GM18870 (cell line): Measurements from ENCODE around the gene CREB3L4.
"Not testable (repeated sequence)": the region's sequence is repeated elsewhere in the genome, so short reads cannot be mapped to it uniquely, and the experiment has no call there.

ENCODE experiments used
- ATAC-seq: cut with Tn5 transposase; IDR thresholded peaks from one replicate; pipeline ENCODE4 v1.9.1; 2021; ENCODE audit warnings: moderate library complexity; ENCODE audit not compliant: unreplicated experiment

CREB3L4 gene

DNA sequence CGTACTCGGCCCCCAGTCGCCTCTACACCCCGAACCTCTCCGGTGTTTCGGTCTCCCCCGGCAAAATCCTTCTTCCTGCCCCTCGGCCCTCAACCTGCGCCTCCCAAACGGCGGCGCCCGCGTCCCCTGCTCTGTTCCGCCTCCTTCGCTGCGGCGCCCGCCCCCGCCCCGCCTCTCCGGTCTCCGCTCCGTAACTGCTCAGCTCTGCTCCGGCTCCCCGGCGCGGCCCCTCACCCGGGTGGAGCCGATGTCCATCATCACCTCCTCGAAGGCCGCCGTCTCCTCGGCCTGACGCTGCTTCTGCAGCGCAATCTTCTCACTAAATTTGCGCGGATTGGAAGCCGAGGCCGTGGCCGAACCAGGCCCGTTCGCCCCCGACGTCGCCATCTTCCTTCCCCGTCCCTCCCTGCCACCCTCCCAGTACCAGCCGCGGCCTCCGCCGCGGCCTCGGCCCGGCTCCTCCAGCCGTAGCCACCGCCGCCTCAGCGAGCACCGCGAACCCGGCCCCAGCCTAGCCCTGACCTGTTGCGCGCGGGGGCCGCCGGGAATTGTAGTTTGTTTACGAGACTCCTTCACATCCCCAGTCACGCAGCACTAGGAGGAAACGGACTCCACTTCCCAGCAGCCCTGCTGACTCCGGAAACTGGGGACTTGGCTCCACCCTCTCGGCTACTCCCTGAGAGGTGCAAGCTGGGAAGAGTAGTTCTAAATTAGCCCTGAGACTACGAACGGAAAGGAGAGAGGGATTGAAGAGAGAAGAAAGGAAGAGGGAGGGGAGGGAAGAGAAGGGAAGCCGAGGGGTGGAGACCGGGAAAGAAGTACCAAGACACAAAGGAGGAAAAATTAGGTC, 9.4 kb upstream of the CREB3L4 start, which contains the start of gene CRTC2:
Gene CRTC2 (minus strand): TSS at position 502 of the 850 bp plus-strand sequence. CDS start 115 bp downstream, at position 387.
- ATAC-seq: peak; percentile 72

DNA sequence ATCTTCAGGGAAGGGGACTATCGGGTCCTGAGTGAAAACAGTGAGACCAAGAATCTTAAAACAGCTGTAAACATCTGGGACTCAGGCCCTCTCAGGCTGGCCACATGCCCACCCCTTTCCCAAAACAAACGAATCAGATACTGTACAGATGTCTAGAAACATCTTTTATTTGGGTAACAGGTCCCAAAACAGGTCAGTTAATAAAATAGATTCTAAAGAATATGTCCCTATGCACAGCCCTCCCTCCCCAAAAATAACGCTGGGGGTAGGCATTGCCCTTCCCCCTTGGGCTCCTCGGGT, 8.8 kb upstream of the CREB3L4 start:
- ATAC-seq: peak; percentile 9

DNA sequence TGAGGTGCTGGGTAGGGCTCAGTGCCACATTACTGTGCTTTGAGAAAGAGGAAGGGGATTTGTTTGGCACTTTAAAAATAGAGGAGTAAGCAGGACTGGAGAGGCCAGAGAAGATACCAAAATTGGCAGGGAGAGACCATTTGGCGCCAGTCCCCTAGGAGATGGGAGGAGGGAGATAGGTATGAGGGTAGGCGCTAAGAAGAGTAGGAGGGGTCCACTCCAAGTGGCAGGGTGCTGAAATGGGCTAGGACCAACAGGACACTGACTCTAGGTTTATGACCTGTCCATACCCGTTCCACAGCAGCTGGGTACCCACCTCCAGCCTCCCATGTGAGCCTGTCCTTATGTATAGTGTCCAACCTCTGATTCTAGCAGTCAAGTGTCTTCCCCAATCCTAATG, 8.2 kb upstream of the CREB3L4 start:
- ATAC-seq: no peak

DNA sequence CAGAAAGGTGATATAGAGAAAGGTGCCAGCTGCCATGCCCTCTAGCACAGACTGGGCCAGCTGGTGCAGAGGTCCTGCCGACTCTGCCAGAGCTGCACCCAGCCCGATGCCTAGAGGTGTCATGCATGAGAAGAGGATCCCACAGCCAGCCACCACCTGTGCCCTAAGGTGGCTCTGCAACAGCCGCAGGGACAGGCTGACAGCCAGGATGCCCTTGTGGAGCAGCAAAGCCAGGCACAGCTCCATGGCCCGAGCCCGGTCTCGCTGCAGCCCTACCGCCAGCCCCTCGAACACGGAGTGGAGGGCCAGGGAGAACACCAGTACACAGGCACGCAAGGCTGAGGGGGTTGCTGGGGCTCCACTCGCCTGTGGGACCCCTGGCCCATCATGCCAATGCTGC, 7.5 kb upstream of the CREB3L4 start:
- ATAC-seq: no peak

DNA sequence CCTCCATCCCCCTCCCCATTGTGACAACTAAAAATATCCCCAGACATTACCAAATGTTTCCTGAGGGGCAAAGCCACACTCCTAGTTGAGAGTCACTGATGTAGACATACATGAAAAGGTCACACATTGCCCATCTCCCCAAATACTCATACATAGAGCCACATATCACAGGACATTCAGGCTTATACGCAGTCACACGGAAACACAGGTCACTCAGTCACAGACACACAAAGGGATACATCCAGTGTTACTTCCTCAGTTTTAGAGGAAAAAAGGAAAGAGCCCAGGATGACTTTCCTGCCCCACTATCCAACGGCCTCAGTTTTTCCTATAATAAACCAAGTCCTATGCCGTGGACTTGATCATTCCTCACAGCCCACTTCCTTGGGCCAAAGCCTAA, 6.3 kb upstream of the CREB3L4 start:
- ATAC-seq: no peak

DNA sequence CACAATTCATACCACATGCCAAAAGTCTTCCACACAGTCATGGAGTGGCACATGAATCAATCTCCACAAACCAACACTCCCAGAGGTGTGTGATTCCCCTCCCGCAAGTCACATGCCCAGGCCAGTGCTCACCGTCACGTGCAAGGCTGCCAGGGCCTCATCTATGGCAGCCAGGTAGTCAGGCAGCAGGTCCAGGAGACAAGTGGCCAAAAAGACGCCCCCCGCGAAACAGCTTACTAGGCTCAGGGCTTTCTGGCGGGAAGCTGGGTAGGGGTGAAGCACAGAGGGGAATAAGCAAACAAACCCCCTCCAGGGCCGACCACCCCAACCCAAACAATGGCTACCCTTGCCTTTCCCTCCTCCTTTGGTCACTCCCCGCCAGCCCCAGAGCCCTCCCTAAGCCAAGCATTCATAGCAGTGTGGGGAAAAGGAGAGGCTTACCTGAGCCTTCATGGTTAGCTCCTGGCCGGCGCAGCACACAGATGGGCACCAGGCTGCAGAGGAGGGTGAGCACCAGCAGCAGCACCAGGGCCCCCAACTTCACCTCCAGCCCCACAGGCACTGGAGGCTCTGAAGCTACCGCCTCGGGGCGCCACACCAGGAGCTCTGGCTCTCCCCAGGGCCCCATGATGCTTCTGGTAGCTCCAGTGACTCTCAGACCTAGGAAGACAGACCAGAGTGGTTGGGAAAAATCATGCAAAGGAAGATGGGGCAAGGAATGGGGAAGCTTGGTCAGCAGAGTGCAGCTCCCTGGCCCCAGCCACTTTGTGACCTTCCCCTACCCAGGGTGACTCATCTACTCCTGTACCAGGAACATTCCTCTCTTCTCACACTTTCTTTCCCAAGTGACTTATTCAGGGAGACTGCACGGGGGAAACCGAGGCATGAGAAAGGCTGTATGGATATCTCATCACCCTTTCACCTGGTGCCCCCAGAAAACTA, 5.3 kb upstream of the CREB3L4 start:
- no peak for ATAC-seq

DNA sequence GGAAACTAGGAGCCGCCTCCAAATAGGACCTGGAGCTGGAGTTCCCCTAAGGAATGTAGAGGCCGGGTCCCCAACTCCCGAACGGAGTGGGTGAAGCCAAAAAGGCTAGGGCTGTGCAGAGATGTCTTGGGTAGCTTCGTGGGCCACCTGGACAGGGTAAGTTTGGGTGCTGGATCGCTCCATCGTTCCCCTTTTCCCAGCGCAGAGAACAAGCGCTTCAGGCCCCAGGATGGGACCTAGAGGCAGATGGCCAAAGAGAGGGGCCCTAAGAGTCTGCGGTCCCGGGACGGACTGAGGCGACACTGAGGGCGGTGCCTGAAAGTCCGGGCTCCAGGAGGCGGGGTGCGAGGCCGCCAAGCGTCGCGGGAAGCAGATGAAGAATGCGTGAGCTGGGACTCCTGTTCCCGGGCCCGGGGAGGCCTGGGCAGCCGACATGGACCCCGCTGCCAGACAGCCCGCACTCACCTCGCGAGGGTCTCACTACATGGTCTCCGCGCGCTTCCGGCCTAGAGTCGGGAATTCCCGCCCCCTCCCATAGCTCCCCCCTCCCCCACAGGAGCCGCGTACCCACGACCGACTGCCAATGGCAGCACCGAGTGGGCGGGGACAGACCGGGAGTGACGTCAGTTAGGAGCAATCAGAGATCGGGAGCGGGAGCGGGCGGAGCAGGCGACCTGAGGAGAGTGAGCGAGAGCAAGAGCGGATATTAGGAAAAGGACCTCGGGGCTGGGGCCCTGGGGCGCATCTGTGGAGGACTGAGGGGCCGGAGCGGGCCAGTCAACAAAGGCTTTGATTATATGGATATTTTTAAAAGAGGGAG, 4.5 kb upstream of the CREB3L4 start, which contains the start of gene SLC39A1:
Gene SLC39A1 (minus strand): TSS at position 508 of the 820 bp plus-strand sequence. CDS start 822 bp downstream, outside the sequence.
- peak; percentile 44 for ATAC-seq

DNA sequence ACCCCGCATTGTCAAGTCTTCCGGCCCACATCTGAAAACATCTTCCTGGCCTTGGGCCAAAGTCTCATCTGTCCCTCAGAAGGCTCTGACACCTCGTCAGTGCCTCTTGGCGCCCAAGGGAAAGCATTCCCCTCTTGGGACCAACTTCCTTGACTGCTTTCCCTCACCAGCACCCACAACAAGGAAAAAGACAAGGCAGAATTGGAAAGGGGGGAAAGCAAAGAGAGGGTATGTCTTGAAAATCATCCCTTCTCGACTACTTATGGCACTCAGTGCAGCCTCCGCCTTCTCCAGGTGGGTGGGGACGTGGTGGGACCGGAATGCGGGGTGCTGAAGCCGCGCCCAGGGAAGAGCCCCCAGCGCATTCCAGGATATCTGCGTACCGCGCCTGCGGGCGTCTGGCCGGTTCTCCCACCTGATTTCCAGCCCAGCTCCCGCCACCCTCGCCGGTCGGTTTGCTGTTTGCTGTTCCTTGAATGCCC, 3.8 kb upstream of the CREB3L4 start:
- no peak for ATAC-seq

DNA sequence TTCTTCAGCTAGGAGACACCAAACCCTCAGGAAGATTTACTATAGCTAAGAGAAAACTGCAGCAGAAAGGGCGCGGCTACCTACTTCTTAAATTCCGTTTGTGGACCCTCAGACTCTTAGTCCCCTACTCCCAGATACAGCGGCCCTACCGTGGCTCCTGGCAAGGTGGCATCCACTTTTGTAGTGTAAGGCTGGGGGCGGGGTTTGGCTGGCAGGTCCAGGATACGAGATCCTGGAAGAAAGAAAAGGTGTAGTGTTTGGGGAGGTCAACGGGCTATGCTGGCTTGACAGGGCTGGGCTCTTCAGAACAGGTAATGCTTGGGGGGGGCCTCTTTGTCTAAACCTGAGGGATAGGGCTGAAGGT, 280 bp downstream of the CREB3L4 start:
- no peak for ATAC-seq

DNA sequence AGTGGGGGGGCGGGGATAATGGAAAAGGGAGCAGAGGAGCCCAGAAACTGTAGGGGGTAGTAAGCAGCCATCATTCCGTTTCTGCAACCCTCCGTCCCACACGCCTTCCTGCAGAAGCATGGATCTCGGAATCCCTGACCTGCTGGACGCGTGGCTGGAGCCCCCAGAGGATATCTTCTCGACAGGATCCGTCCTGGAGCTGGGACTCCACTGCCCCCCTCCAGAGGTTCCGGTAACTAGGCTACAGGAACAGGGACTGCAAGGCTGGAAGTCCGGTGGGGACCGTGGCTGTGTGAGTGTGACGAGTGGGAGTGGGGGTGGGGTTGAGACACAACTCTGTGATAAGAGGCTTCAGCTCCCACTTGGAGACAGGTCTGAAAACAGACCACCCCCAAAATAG, 706 bp downstream of the CREB3L4 start:
- ATAC-seq: no peak

DNA sequence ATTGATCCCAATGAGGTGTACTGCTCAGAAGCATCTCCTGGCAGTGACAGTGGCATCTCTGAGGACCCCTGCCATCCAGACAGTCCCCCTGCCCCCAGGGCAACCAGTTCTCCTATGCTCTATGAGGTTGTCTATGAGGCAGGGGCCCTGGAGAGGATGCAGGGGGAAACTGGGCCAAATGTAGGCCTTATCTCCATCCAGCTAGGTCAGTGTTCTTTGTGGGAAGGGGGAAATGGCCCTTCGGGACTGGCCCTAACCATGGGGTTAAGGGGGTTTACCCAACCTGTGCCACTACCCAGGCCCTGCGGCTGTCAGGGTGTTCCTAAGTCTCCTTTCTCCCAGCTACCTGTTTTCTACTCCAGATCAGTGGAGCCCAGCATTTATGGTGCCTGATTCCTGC, 1.3 kb downstream of the CREB3L4 start:
- ATAC-seq: no peak

DNA sequence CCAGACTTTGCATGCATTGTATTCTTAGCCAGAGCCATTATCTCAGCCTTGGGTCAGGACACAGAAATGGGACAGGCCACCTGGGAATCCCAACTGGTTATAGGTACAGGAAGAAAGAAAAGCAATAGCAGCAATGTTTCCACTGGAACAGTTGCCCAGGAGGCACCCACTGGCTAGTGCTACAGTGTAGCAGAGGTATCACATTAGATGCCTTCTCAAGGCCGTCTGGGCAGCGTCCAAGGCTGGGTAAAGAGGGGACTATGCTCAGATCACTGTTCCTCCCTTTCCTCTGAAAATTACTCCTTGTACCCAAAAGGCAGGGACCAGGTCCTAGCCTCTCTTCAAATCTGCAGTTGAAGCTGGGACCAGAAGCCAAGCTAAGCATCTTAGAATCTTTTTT, 2.6 kb downstream of the CREB3L4 start:
- no peak for ATAC-seq

DNA sequence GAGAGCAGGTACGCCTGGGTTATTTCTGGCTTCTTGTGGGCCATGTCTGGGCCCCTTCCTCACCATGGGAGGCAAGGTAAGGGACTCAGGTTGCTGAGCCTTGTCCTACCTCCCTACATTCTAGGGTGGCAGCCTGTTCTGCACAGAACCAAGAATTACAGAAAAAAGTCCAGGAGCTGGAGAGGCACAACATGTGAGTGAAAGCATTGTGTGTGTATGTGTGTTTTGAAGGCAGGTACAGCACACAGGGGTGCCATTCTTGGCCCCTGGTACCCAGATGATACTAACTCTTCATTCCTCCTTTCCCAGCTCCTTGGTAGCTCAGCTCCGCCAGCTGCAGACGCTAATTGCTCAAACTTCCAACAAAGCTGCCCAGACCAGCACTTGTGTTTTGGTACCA, 5.4 kb downstream of the CREB3L4 start:
- ATAC-seq: no peak

DNA sequence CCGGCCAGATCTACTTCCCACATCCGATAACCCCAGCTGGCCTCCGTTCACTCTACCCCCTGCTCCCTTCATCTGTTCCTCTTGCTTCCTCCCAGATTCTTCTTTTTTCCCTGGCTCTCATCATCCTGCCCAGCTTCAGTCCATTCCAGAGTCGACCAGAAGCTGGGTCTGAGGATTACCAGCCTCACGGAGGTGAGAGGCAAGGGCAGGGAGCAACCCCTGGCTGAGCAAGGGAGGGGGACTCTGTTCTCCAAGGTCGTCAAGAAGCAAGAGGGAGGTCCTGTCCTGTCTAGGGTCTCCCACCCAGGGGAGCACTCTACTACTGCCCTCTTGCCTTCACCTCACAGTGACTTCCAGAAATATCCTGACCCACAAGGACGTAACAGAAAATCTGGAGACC, 5.8 kb downstream of the CREB3L4 start:
- no peak for ATAC-seq

DNA sequence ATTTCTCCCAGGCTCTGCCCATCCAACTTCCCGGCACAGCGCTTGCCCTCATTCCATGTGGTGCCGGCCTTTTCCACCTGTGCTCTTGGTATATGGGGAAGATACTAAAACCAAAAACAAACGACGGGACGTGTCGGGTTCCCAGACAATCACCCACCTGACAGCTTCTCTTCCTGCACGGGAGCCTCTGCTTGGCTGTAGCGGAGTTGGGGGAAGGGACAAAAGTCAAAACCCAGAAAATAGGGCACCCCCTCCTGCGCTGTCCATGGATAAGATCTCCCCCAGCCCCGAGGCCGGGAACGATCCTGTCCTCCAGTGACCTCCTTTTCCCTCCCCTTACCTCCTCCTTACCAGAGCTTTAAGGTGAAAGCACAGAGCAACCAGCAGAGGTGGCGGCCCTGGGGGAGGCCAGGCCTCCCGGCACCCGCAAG, 9.1 kb downstream of the CREB3L4 start:
- ATAC-seq: no peak

DNA sequence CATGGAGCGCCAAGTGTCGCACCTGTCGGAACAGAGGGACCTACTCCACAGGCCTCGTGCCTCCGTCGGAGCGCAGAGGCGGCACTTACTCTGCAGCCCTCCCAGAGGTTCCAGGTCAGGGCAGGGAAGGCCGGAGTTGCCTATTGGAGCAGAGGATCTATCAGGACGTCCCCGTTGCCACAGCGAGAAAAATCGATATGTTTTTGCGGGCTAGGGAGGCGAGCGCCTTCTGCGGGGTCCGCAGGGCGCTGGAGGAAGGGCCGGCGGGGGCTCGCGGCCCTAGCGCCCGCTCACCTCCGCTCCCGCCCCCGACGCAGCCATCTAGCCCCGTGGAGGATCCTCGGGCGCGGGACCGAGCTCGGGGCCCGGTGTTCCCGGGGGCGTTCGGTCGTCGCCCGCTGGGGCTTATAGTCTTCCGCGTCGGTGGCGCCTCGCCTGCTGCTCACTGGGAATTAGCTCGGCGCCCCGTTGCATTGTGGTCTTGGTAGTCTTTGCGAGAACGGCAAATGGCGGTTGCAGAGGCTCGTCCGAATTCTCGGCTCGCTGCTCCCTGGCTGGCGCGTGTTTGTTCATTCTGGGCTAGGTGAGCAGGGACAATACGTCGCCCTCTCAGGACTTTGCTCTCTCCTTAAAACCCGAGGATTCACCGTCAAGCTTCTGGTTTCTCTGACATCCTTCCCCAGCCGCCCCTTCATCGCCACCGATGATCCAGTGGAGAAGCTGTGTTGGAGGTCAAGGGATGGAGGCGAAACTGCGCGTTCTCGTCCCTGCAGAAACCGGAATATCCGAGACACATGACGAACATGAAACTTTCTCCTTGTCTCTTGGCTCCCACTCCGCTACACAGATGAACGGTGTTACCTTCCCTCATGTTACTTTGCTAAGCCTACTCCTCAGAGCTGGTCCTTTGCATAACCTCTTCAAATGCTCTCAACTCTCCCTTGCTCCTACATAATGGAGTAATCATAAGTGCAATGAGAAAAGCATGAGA, 9.8 kb downstream of the CREB3L4 start, which contains the start of gene JTB:
Gene JTB (minus strand): TSS at position 425 of the 991 bp plus-strand sequence. CDS start 422 bp downstream, at position 3.
- no peak for ATAC-seq

DNA sequence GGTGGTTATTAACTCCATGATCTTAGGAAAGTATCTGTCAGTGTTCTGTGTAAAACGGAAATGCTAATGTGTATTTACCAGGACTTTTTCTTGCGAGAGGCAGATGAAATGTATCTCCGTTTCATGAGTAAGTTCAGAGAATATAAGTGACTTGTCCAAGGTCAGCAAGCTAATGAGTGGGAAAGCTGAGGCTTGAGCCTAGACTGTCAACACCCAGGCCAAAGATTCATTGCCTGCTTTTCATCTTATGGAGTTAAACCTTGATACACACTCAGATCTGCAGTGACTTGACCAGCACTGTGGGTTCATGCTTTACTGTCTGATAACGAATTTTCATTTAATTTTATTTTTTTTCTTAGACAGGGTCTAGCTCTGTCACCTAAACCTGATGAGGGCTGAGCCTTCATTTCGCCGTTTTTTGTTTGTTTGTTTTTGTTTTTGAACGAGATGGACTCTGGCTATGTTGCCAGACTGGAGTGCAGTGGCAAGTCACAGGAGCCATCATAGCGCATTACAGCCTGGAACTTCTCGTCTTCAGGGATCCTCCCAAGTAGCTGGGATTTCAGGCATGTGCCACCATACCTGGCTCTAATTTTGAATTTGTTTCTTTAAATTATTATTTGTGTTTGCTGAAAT, 10.7 kb downstream of the CREB3L4 start:
- no peak for ATAC-seq

DNA sequence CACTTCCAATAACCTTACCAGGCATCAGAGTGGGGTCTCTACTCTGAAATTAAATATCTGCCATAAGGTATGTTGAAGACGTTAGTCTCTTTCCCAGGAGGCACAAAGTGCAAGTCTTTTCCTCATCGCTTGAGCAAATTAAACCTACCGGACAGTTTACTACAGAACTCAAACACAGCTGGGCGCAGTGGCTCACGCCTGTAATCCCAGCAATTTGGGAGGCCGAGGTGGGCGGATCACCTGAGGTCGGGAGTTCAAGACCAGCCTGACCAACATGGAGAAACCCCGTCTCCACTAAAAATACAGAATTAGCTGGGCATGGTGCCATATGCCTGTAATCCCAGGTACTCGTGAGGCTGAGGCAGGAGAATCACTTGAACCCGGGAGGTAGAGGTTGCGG, 11.4 kb downstream of the CREB3L4 start:
- not testable (repeated sequence) for ATAC-seq

DNA sequence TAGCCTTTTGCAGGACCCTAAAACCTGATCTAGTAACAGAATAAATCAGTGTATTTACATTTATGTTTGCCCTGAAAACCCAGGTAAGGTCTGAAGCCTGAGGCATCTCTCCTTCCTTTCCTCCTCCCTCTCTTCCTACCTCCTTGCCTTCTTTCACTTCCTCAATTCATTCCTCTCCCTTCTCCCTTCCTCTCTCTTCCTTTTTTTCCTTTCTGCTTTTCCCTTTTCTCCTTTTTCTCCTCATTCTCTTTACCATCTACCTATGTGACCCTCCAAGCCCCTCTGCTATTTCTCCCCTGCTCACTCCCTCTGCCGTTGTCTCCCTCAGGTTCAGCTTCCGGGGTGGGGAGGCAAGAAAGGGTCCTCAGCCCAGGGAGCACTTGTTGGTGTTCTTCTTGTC, 14.0 kb downstream of the CREB3L4 start:
- not testable (repeated sequence) for ATAC-seq
